Spleen (tissue), 11 donors: ENCODE results near the gene DVL1. TPM values are rescaled to one million over a fixed set of nuclear protein-coding genes. Genes with fewer than 3 reads are reported as not detected.

Source experiments
- DNase-seq: peaks from one replicate; pipeline ENCODE4 v3.0.0-alpha.2; 2020
- H3K27ac ChIP-seq, 8 donors: fragments of 200-600 bp; sonication (generic) in 7 of 8; 1 replicate in 4 of 8; 2 replicates in 4 of 8; pipeline versions ENCODE4 v1.5.0 to v1.8.0; 2016 to 2021; ENCODE audit warnings: inconsistent platforms in 4 of 8, mild to moderate bottlenecking in 4 of 8, moderate library complexity in 1 of 8
- H3K27me3 ChIP-seq, 7 donors: fragments of 200-600 bp; sonication (generic) in 6 of 7; replicated peaks in 1 of 7; 1 replicate in 4 of 7; 2 replicates in 3 of 7; pipeline versions ENCODE4 v1.5.0 to v1.8.0; 2016 to 2021; ENCODE audit warnings: inconsistent platforms in 3 of 7, mild to moderate bottlenecking in 1 of 7
- H3K36me3 ChIP-seq, 6 donors: fragments of 200-600 bp; sonication (generic) in 5 of 6; 1 replicate in 4 of 6; 2 replicates in 2 of 6; pipeline versions ENCODE4 v1.5.0 to v1.8.0; 2016 to 2021; ENCODE audit warnings: inconsistent platforms in 2 of 6
- H3K4me1 ChIP-seq, 6 donors: fragments of 200-600 bp; sonication (generic) in 5 of 6; 1 replicate in 3 of 6; 2 replicates in 3 of 6; pipeline versions ENCODE4 v1.5.0 to v1.8.0; 2016 to 2021; ENCODE audit warnings: inconsistent platforms in 3 of 6
- H3K4me3 ChIP-seq, 8 donors: fragments of 200-600 bp; sonication (generic) in 7 of 8; 1 replicate in 4 of 8; 2 replicates in 4 of 8; pipeline versions ENCODE4 v1.5.0 to v1.8.0; 2016 to 2021; ENCODE audit warnings: inconsistent platforms in 4 of 8, mild to moderate bottlenecking in 4 of 8, moderate library complexity in 2 of 8
- H3K9me3 ChIP-seq, 8 donors: fragments of 200-600 bp; sonication (generic) in 7 of 8; 1 replicate in 4 of 8; 2 replicates in 4 of 8; pipeline versions ENCODE4 v1.5.0 to v1.8.0; 2016 to 2021; ENCODE audit warnings: inconsistent platforms in 4 of 8
- CTCF ChIP-seq, 11 experiments: fragments of 200-600 bp in 7 of 11; fragments of 450-650 bp in 4 of 11; sonication (generic) in 4 of 11; IDR thresholded peaks in 8 of 11; conservative IDR thresholded peaks in 3 of 11; 1 replicate in 7 of 11; 2 replicates in 4 of 11; pipeline versions ENCODE4 v1.4.0 to v1.8.0; 2016 to 2021; ENCODE audit warnings: antibody characterized with exemption in 11 of 11, inconsistent platforms in 4 of 11, mild to moderate bottlenecking in 1 of 11
- POLR2A ChIP-seq, 3 donors: fragments of 450-650 bp; IDR thresholded peaks; one replicate each; pipeline ENCODE4 v1.5.1; 2017; ENCODE audit warnings: antibody characterized with exemption in 3 of 3, mild to moderate bottlenecking in 1 of 3
- POLR2AphosphoS5 ChIP-seq, 3 donors: sonication (generic); formaldehyde crosslinking; IDR thresholded peaks; one replicate each; pipeline ENCODE4 v1.5.1; 2017; ENCODE audit warnings: antibody characterized with exemption in 3 of 3
- WGBS, 5 donors: extraction: QIAGEN DNeasy Blood & Tissue Kit in 3 of 5; methylation state at CpG; one replicate each; pipeline versions ENCODE4 v1.1.5 to v1.1.7; 2013 to 2018; 5-methylcytosine and 5-hydroxymethylcytosine counted together
- intact Hi-C: fragments of 100-400 bp; cut with DNase I; formaldehyde crosslinking; loops from one replicate; pipeline ENCODE4 v1.15.0; 2023; ENCODE audit warnings: low total_unique reads
- polyA plus RNA-seq, 3 donors: library from polyadenylated mRNA; stranded (reverse); fragments of 200-250 nt; gene quantifications; one replicate each; pipeline ENCODE4 v1.2.1, GENCODE V29; 2013
- total RNA-seq, 7 donors: library from RNA; depleted of rRNA in 3 of 7; stranded (reverse); fragments of >200 nt in 3 of 7; fragmentation: NEBNext Ultra II Directional in 4 of 7; extraction: Animal tissue kit (Norgen Biotek cat#: 25700) in 4 of 7; gene quantifications; one replicate each; pipeline versions ENCODE4 v1.1.0 to v1.2.1, GENCODE V29; 2016 to 2021
- donor health status: healthy with polysubstance abuse.
- donor health status: DM: no; HTN: no; CAD: no; lungs with moderate emphysema.
- donor health status: DM: no; HTN: no; CAD: no.
- donor health status: Bipolar disorder and iron deficiency.
- donor health status: healthy.
- donor health status: DM: no; HTN: no; CAD: no.
- donor health status: DM: yes; HTN: yes; CAD: no.

DVL1 gene
- total and polyA plus RNA-seq, 10 donors, result 18.1 to 59.1 (median 39.2) TPM

- Histone ChIP-seq H3K36me3 (peaks cover 0 to 9% (median 0%) of the 10 kb centered on the region in 6 donors), H3K4me3 (peak overlapping the region in 7 of 8 donors; percentile 5 to 97 (median 84)), H3K9me3 (no peaks in the 10 kb centered on the region), H3K27ac (peak overlapping the region; percentile 58 to 99 (median 71)), H3K27me3 (no peaks in the 10 kb centered on the region), H3K4me1 (peaks cover 40 to 67% (median 54%) of the 10 kb centered on the region in 6 donors)
- peak; percentile 90 for DNase-seq
- intact Hi-C loops, result no loop called here
- TF ChIP-seq POLR2AphosphoS5 (IDR thresholded peaks at IDR 0.05) (peak in 2 of 3 donors; percentile 65 to 68), CTCF (IDR thresholded peaks at IDR 0.05 in 8 of 11, conservative IDR thresholded peaks at IDR 0.05 in 3 of 11) (peak in 3 of 11 experiments; percentile 2 to 32 (median 9)), POLR2A (IDR thresholded peaks at IDR 0.05) (no peak)
- WGBS, 5 donors, result 10 to 19% (median 14%) methylated on average over 15 to 25 of the region's 25 CpGs
Observed at GRCh38 chr1:1305300-1306069, 43.7 kb downstream of the DVL1 start.

- H3K4me1 ChIP-seq, result peaks cover 36 to 59% (median 46%) of the 10 kb centered on the region in 6 donors
- intact Hi-C loops, result no loop called here
- 35 to 56% (median 45%) methylated on average over 6 to 29 of the region's 29 CpGs for WGBS, 5 donors
Observed at GRCh38 chr1:1304331-1305299, 44.6 kb downstream of the DVL1 start.

GRCh38 chr1:1303736-1304135 lies 45.5 kb downstream of the DVL1 start:
- no peak for TF ChIP-seq CTCF (IDR thresholded peaks at IDR 0.05 in 8 of 11, conservative IDR thresholded peaks at IDR 0.05 in 3 of 11)
- no peak for TF ChIP-seq POLR2AphosphoS5 (IDR thresholded peaks at IDR 0.05)
- TF ChIP-seq POLR2A (IDR thresholded peaks at IDR 0.05), result no peak
- Histone ChIP-seq H3K27ac (peak overlapping the region in 1 of 8 donors; percentile 99), H3K36me3 (peaks cover 0 to 8% (median 0%) of the 10 kb centered on the region in 6 donors), H3K4me3 (no peak overlapping the region), H3K27me3 (no peaks in the 10 kb centered on the region), H3K4me1 (peaks cover 31 to 54% (median 37%) of the 10 kb centered on the region in 6 donors), H3K9me3 (no peaks in the 10 kb centered on the region)
- WGBS, 5 donors, result 75 to 90% (median 85%) methylated on average over 10 to 13 of the region's 13 CpGs
- DNase-seq, result no peak
- intact Hi-C loops, result no loop called here

More at GRCh38 chr1:1304331-1305299, 44.6 kb downstream of the DVL1 start:
- H3K9me3 ChIP-seq, result no peaks in the 10 kb centered on the region
- H3K27me3 ChIP-seq, result no peaks in the 10 kb centered on the region
- peaks cover 0 to 2% (median 0%) of the 10 kb centered on the region in 6 donors for H3K36me3 ChIP-seq
- H3K4me3 ChIP-seq, result peak overlapping the region in 6 of 8 donors; percentile 5 to 97 (median 86)
- no peak for TF ChIP-seq CTCF (IDR thresholded peaks at IDR 0.05 in 8 of 11, conservative IDR thresholded peaks at IDR 0.05 in 3 of 11)
- TF ChIP-seq POLR2AphosphoS5 (IDR thresholded peaks at IDR 0.05), result peak in 2 of 3 donors; percentile 17 to 31
- TF ChIP-seq POLR2A (IDR thresholded peaks at IDR 0.05), result no peak
- H3K27ac ChIP-seq, result peak overlapping the region; percentile 58 to 99 (median 71)
- no peak for DNase-seq
